Astrocyte (in vitro differentiated cells and primary cell): ENCODE results near the gene COL5A3.

Experiments
- CTCF ChIP-seq: IDR thresholded peaks from 2 replicates; pipeline ENCODE4 v1.5.1; 2011; ENCODE audit warnings: low read depth, mild to moderate bottlenecking, inconsistent platforms, low read length, moderate library complexity; ENCODE audit not compliant: insufficient read depth
- EZH2 ChIP-seq: IDR thresholded peaks from 2 replicates; pipeline ENCODE4 v1.6.1; 2012; ENCODE audit warnings: mild to moderate bottlenecking, low read length, inconsistent platforms; ENCODE audit not compliant: insufficient read depth

DNA sequence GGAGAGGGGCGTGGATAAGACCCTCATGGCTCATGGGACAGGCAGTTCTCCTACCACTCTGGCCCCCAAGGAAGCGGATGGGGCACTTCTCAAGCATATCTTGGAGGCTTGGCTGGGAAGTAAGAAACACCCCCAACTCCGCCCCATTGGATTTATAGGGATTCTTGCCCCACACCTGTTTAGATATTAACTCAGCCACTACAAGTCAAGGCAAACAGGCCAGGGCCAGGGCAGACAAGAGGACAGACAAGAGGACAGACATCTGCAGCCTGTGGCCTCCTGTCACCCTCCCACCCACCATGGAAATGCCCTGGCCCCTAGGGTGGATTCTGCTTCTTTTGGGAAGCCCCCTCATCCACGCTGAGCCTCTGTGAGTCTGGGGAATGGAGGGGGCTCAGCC is 27.1 kb upstream of the COL5A3 start:
- TF ChIP-seq CTCF (no peak), EZH2 (no peak)
